NCI-H2227 (cell line): ENCODE data around the gene GZMA.
A peak's percentile ranks its signal among the peaks of the same experiment; 100 is the strongest.

Experiments used
- DNase-seq: peaks from one replicate; lab custom pipeline; 2025; ENCODE audit not compliant: unreplicated experiment; lab: John Stamatoyannopoulos, UW

Gene GZMA

DNA sequence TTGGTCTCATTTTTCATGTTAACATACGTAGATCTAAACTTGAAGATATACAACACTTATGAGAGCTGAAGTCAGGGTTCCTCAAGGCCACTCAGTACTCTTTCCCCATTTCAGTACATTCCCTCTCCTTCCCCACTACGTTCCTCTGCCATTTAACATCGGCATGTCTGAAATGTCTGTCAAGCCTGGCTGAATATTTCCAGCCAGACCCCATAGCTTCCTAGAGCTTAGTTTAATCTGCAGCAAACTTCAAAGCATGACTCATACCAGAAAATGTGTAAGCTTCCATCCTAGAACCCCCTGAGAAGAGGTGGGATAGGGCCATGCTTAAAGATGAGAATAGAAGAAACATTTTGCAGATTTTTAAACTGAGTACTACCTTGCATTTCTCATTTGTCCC lies 6.2 kb downstream of the GZMA start:
- DNase-seq, result no peak

DNA sequence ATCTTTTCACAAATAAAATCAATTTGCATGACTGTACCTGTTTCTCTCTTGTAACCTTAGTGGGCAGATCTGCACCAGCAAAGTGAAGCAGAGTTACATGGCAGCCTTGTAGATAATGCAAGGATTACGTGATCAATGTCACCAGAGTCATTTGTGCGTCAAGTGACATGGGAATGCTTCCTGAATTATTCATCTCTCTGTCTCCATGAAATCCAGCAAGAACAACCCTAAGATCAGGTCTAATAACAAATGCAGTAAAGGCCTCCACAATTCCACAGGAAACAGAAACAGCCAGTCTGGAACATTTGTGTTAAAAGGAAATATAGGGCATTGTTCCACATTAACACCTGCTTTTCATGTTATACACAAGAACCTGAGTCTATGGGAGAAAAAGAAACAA lies 7.8 kb downstream of the GZMA start:
- DNase-seq, result no peak

DNA sequence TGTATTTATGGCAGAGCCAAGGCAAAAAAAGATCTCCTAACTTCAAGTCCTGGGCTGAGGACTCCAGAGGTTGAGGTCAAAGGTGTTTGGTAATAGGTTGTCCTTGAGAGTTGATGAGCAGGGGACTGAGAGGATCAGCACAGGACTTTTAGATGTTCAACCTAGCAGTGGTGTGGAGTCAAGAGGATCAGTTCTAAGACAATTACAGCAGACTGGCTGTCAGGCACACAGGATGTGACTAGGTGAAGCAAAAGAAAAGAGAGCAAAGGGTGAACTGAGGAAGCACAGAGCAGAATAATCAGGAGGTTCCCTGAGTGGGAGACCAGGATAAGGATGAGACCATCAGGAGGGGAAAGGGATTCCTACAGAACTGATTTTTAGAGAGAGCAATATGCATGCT lies 10.9 kb downstream of the GZMA start:
- DNase-seq, result no peak

DNA sequence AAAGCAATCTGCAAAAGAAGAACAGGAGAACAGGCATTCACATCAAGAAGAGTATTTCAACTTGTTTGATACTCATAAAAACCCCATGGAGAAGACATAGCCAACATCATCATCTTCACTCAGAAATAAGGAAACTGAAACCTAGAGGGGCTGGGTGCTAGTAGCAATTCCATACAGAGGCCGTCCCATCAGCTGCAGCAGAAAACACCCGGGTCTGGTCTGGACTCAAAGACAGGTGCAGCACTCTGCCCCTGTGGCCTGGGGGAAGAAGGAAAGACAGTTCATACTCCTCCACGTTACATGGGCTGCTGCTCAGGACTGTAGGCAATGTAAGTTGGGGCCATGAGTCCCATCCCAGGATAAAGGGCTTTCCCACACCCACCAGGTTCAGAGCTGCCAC lies 11.6 kb downstream of the GZMA start:
- DNase-seq, result no peak

- DNase-seq, result no peak
Observed at GRCh38 chr5:55123365-55123764, 20.9 kb downstream of the GZMA start.

DNA sequence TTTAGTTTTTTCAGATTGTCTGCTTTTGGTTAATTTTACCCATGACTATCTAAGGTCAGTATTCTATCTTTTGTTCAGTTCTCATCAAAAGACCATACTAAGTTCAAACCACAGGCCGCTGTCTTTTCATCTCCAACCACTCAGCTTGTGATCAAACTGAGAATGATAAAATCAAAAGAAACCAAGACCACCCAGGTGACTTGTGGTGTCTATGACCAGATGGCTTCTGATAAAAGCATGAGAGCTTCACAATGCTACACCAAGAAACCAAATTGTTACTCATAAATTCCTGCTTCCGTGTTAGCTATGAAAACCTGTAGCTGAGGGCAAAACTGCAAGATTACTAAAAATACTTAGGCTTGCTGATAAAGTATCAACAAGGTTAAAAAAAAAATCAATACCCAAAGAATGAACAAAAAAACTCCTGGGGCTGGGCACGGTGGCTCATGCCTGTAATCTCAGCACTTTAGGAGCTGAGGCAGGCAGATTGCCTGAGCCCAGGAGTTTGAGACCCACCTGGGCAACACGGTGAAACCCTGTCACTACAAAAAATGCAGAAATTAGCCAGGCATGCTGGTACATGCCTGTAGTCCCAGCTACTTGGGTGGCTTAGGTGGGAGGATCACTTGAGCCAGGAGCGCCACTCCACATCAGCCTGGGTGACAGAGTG lies 31.7 kb downstream of the GZMA start:
- DNase-seq, result no peak

GRCh38 chr5:55136521-55136920 lies 34.1 kb downstream of the GZMA start:
- DNase-seq, result no peak

DNA sequence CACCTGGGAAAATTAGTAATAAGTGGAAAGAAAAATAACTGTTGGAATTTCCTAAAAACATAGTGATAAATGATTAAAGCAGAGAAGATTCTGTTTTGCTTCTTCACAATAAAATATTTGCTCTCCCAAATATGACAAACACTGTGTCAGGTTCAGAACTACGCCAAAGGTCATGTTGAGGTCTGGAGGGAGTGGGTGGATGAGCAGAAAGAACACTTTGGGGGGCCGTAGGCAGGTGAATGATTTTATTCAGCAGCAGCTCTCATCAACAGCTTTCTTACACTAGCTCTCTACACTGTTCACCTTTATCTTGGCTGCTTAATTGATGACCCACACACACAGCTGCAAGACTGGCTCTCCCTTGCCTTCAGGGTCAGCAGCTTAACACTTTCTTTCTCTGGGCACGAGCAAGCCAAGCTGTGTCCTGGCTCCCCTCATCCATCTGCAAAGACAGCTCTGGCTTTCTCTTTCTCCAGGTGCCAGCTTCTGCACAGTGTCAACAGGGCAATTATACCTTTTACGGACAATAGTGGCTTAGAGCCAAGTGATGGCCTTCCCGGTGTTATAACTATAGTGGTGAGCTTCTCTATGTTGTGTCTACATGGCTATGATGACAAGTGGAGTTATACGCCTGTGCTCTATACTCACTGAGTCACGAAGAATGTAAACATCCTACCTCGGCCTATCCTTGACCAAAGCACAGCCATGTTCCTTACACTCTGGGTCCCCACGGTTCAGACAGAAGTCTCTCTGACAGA lies 38.6 kb downstream of the GZMA start:
- no peak for DNase-seq

DNA sequence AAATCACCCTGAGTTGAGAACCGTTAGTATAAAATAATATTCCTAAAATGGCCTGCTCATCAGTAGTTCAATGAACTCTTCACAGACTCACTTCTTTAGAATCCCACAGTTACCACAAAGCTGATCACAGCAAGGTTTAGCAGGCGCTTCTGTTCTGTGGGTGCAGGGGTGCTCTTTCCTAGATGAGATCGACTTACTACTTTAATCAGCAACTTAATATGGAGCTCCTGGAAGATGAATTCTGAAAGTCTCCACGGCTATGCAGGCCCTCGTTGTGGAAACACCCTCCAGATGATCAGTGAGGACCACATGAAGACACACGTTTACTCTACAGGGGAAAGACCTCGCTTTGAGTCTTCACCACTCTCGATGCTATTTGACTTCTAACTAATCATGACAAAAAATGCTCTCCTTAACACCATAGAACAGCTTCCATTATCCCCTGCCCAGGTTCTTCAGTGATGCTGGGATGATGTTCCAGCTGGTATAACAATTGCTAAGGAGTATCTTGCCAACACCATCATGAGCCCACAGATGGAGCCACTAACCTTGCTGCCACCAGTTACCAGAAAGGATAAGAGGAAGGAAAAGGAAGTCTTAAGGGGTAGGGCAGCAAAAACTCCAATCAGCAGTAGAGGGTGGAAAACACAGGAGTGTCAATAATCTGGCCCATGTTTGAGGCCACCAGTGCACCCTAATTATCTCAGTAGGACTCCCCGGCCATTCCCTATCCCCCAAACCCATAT lies 39.7 kb downstream of the GZMA start:
- no peak for DNase-seq

GRCh38 chr5:55143624-55144023 lies 41.2 kb downstream of the GZMA start:
- no peak for DNase-seq

DNA sequence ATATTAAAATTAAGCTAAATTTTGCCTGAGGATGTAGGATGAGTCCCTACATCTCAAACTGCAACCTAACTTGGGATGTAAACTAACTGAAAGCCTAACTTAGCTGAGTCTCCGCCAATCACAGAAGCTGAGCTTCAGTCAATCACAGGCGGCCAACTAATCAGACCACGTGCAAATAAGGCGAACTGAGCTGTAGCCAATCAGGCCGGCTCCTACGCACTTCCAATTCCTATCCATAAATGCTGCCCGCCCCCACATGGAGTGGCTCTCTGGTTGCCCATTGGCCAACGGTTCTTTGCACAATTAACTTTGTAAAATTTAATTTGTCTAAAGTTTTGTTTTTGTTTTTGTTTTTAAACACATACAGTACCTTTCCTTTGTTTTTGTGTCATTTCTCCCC lies 43.6 kb downstream of the GZMA start:
- no peak for DNase-seq

DNA sequence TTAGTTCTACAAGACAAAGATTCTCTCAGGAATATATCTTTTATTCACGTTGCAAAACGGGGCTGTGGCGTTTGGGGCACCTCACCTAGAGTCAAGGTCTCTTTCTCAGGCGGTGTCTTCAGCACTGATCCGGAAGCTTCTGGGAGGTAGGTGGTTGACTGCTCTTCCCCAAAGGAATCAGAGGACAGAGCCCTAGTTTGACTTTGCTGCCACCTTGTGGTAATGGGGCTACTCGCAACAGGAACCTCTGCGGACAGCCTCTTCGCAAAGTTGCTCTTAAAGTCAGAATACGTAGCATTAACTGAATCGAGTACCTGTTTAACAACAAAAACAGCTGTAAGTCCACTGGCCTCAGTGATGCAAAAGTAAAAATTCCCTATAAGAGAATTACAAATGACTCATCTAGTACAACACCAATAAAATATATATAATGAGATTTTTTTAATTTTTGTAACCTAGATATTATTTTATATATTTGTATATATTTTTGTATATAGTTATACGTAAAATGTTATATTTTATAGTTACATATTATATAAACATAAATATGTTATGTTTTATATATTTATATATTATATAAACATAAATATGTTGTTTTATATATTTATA lies 44.2 kb downstream of the GZMA start:
- peak; percentile 79 for DNase-seq

DNA sequence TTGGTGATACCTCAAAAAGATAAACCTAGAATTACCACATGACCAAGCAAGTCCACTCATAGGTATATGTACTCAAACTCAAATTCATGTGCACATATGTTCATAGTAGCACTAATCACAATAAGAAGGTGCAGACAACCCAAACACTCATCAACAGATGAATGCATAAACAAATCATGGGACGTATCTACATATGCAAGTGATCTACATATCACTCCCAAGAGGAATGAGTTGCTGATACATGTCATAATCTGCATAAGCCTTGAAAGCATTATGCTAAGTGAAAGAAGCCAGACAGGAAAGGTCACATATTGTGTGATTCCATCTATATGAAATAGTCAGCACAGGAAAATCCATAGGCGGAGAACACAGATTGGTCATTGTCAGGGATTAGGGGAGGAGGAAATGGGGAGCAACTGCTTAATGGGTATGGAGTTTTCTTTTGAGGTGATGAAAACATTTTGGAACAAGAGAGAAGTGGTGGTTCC lies 46.9 kb downstream of the GZMA start:
- no peak for DNase-seq

DNA sequence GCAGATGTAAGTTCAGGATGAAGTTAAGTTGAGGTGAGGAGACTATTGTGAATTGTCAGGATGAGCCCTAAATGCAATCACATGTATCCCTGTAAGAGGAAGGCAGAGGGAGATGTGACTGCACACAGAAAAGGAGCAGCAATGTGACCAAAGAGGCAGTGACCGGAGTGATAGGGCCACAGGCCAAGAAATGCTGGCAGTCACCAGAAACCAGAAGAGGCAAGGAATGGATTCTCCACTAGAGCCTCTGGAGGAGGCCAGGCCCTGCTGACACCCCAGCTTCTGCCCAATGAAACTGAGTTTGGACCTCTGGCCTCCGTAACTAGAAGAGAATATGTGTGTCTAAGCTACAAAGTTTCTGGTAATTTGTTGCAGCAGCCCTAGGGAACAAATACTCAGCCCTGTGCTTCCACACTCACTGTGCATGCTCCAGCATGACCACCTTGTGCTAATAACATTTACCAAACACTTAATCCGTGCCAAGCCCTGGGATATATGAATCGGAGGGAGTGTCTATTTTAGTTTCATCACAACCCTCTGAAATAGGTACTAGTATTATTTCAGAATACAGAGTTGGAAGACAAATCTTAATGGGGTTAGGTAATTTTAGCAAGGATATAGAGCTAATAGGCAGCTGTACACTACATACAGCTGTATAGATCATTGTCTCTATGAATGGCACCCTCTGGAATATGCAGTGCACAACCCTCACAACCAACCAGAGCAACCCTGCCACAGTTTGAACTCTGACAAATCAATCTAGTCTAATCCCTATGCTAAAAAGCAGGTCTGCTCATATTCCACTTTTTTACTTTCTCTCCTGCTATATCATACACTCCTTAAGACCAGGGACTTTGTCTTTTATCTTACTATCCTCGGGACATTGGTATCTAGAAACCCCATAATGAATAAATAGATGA lies 49.7 kb downstream of the GZMA start:
- DNase-seq, result no peak

GRCh38 chr5:55154873-55155272 lies 52.4 kb downstream of the GZMA start:
- no peak for DNase-seq
